ENCODE results near the gene REPIN1. TPM values are rescaled to one million over a fixed set of nuclear protein-coding genes. Genes with fewer than 3 reads are reported as not detected.

REPIN1 gene
- total and polyA plus RNA-seq, 9 of the 15 experiments (the other 6 are each of a cell fraction or from before 2014, with no cell fraction given): 8.1 to 283 (median 94.3) TPM

DNA sequence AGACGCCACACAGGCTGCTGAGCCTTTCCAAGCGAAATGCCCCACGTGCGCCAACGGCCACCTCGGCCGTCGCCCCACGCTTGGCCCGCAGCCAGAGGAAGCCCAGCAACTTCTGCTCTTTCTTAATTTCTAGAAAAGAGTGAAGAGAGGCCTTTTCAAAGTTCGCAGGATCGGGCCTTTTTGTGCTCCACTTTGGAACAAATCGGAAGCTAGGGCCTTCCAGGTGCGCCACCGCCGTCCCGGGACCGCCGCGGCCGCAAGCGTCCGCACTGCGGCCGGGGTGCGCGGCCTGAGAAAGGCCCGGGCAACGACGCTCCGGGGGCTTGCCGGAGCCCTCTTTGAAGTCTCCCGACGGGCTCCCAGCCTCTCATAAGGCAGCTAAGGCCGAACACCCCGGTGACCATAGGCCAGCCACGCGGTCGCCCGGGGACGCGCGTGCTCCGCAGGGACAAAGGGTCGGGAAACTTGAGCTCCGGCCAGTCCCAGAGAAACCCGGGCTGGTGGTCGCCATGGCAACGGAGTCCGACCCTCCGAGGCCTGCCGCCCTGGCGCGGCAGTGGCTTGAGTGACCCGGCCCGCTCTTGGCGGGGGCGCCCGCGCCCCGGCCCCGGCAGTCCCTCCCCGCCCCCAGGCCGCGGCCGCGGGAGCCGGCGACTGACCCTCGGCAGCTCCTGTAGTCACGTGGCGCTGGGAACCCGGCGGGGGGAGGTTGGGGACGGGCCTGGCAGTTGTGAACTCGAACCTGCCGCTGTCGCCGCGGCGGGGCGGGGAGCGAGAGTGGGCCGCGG, at the start of gene REPIN1 (continued):
- TF ChIP-seq CLOCK (CRISPR knock-in tag; IDR thresholded peaks at IDR 0.05; ENCODE audit: borderline replicate concordance): peak; percentile 37; the same call in 1 of the 2 replicates
- no peak for TF ChIP-seq CBX2 (IDR thresholded peaks at IDR 0.05; ENCODE audit: insufficient read depth, low read length, poor library complexity, severe bottlenecking)
- peak; percentile 93 for TF ChIP-seq CREB3 (tag; conservative IDR thresholded peaks at IDR 0.05; ENCODE audit: low read depth)
- 0 out of 4 replicates have a peak, but pooled peaks have one; percentile 23 to 28 for TF ChIP-seq TBL1XR1 (IDR thresholded peaks at IDR 0.05; ENCODE audit: low read length in 2 of 2)
- TF ChIP-seq ETS2 (tag; IDR thresholded peaks at IDR 0.05; ENCODE audit: borderline replicate concordance, poor library complexity, severe bottlenecking): peak; percentile 8
- 0 out of 2 replicates have a peak, but pooled peaks have one; percentile 38 for TF ChIP-seq ELF1 (tag; IDR thresholded peaks at IDR 0.05)
- no peak for TF ChIP-seq PTTG1 (tag; IDR thresholded peaks at IDR 0.05; ENCODE audit: low read depth)
- TF ChIP-seq ZNF780A (CRISPR knock-in tag; IDR thresholded peaks at IDR 0.05): no peak
- TF ChIP-seq STAG1 (CRISPR knock-in tag; IDR thresholded peaks at IDR 0.05; ENCODE audit: borderline replicate concordance): 0 out of 2 replicates have a peak, but pooled peaks have one; percentile 34
- TF ChIP-seq MTA1 (IDR thresholded peaks at IDR 0.05; ENCODE audit: borderline replicate concordance): 0 out of 2 replicates have a peak, but pooled peaks have one; percentile 67
- TF ChIP-seq ZSCAN29 (IDR thresholded peaks at IDR 0.05): no peak
- TF ChIP-seq, protein P1, sequence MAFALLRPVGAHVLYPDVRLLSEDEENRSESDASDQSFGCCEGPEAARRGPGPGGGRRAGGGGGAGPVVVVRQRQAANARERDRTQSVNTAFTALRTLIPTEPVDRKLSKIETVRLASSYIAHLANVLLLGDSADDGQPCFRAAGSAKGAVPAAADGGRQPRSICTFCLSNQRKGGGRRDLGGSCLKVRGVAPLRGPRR (CRISPR knock-in tag; IDR thresholded peaks at IDR 0.05): peak; percentile 72; the same call in 1 of the 2 replicates
- TF ChIP-seq NCOA4 (IDR thresholded peaks at IDR 0.05; ENCODE audit: partially characterized antibody): no peak
- peak; percentile 97 for TF ChIP-seq POLR2G (IDR thresholded peaks at IDR 0.05; ENCODE audit: low read depth, low read length)
- TF ChIP-seq MYBL2 (IDR thresholded peaks at IDR 0.05; ENCODE audit: low read depth): peak; percentile 64; the same call in 1 of the 2 replicates
- no peak for TF ChIP-seq MYBL2 (CRISPR knock-in tag; IDR thresholded peaks at IDR 0.05; ENCODE audit: borderline replicate concordance)
- TF ChIP-seq SAFB (IDR thresholded peaks at IDR 0.05; ENCODE audit: borderline replicate concordance, low read depth, low read length): peak; percentile 16; the same call in 1 of the 2 replicates
- TF ChIP-seq KAT7 (CRISPR knock-in tag; IDR thresholded peaks at IDR 0.05; ENCODE audit: borderline replicate concordance): peak; percentile 32; the same call in 1 of the 2 replicates
- peak; percentile 56 for TF ChIP-seq POLR2H (tag; IDR thresholded peaks at IDR 0.05; ENCODE audit: low read depth)
- no peak for TF ChIP-seq CHD4 (IDR thresholded peaks at IDR 0.05; ENCODE audit: insufficient read depth, insufficient replicate concordance, low read depth, low read length, poor library complexity, severe bottlenecking)
- TF ChIP-seq ZNF41 (CRISPR knock-in tag; conservative IDR thresholded peaks at IDR 0.05): no peak
- TF ChIP-seq DNMT1 (IDR thresholded peaks at IDR 0.05): no peak
- peak; percentile 72; the same call in 1 of the 2 replicates for TF ChIP-seq E2F3 (CRISPR knock-in tag; IDR thresholded peaks at IDR 0.05)
- peak; percentile 99 for TF ChIP-seq ZFX (CRISPR knock-in tag; IDR thresholded peaks at IDR 0.05)

Measured in K562 (cell line).